SU-DHL-6 (cell line): ENCODE measurements around the gene PIGC.
"Not testable (repeated sequence)": the region's sequence is repeated elsewhere in the genome, so short reads cannot be mapped to it uniquely, and the experiment has no call there.

Experiments
- H2AFZ ChIP-seq: fragments of 200-600 bp; sonication (generic); 2 replicates; pipeline ENCODE4 v1.6.1; 2014; ENCODE audit warnings: low read depth, mild to moderate bottlenecking, moderate library complexity, mixed read lengths, antibody characterized with exemption, low read length; ENCODE audit not compliant: severe bottlenecking
- H3F3A ChIP-seq: fragments of 200-600 bp; shearing (Covaris generic); 2 replicates; pipeline ENCODE4 v1.6.0; 2016; ENCODE audit warnings: antibody characterized with exemption, mild to moderate bottlenecking; ENCODE audit not compliant: insufficient read depth
- H3K27ac ChIP-seq: fragments of 200-600 bp; sonication (generic); 2 replicates; pipeline ENCODE4 v1.5.1; 2016; ENCODE audit warnings: low read depth, mild to moderate bottlenecking, low read length, moderate library complexity, mixed read lengths
- H3K27me3 ChIP-seq: fragments of 200-600 bp; sonication (generic), shearing (Covaris generic); 2 replicates; pipeline ENCODE4 v1.6.0; 2014; ENCODE audit warnings: mild to moderate bottlenecking, low read length
- H3K36me3 ChIP-seq: fragments of 200-600 bp; sonication (generic); 2 replicates; pipeline ENCODE4 v1.6.1; 2014; ENCODE audit warnings: mild to moderate bottlenecking, low read length, mixed read lengths
- H3K4me2 ChIP-seq: fragments of 300-600, 200-600 bp; shearing (Covaris generic), sonication (generic); 2 replicates; pipeline ENCODE4 v1.6.0; 2014; ENCODE audit warnings: low read length, low read depth, mild to moderate bottlenecking; ENCODE audit not compliant: poor library complexity, severe bottlenecking
- H3K4me3 ChIP-seq: fragments of 200-600 bp; sonication (generic); 2 replicates; pipeline ENCODE4 v1.5.1; 2014; ENCODE audit warnings: antibody characterized with exemption, low read length, mild to moderate bottlenecking, mixed read lengths; ENCODE audit not compliant: insufficient read depth, poor library complexity, severe bottlenecking
- H3K79me2 ChIP-seq: fragments of 200-600 bp; sonication (generic); 2 replicates; pipeline ENCODE4 v1.6.1; 2014; ENCODE audit warnings: mild to moderate bottlenecking, low read length, moderate library complexity; ENCODE audit not compliant: insufficient read depth
- H3K9ac ChIP-seq: fragments of 200-600 bp; sonication (generic); 2 replicates; pipeline ENCODE4 v1.7.0; 2014; ENCODE audit warnings: mild to moderate bottlenecking, low read length
- H3K9me2 ChIP-seq: fragments of 200-600 bp; sonication (generic); replicated peaks from 2 replicates; pipeline ENCODE4 v1.6.1; 2014; ENCODE audit warnings: low read length; ENCODE audit not compliant: insufficient read depth
- H3K9me3 ChIP-seq: fragments of 200-600 bp; sonication (generic); 2 replicates; pipeline ENCODE4 v1.6.1; 2014; ENCODE audit warnings: low read length, mixed read lengths; ENCODE audit not compliant: insufficient read depth
- H4K20me1 ChIP-seq: fragments of 200-600 bp; sonication (generic); 2 replicates; pipeline ENCODE4 v1.6.1; 2014; ENCODE audit warnings: low read depth, mild to moderate bottlenecking, antibody characterized with exemption, low read length, moderate library complexity, mixed read lengths
- EZH2phosphoT487 ChIP-seq: fragments of 200-600 bp; sonication (generic), shearing (Covaris generic); conservative IDR thresholded peaks from 2 replicates; pipeline ENCODE4 v1.6.1; 2018; ENCODE audit warnings: mild to moderate bottlenecking, antibody characterized with exemption, low read length, moderate library complexity, mixed read lengths
- TF ChIP-seq, protein P1 (sequence below): fragments of 200-600 bp; sonication (generic); IDR thresholded peaks from one replicate; pipeline ENCODE4 v1.5.1; 2017; ENCODE audit warnings: antibody characterized with exemption, mild to moderate bottlenecking, low read length, moderate library complexity; ENCODE audit not compliant: insufficient read depth, poor library complexity, severe bottlenecking

Gene PIGC

DNA sequence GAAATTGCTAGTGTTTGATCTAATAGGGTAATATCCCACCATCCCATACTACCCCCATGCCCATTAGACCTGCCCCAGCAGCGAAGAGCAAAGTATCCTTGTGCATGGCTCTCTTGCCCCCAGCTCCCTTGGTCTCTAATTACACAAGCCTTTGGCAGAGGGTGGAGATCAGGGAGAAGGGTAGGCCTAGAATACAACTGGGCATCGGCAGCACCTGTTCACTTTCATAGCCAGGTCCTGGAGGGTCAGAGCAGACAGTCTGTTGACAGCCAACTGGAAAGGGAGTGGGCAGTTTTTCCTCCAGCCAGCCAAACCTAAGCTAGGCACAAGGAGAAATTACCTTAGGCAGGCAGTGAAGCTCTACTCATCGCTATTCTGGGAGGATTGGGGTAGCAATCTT is 2.7 kb upstream of the PIGC start:
- TF ChIP-seq EZH2phosphoT487: no peak
- TF ChIP-seq, protein P1, sequence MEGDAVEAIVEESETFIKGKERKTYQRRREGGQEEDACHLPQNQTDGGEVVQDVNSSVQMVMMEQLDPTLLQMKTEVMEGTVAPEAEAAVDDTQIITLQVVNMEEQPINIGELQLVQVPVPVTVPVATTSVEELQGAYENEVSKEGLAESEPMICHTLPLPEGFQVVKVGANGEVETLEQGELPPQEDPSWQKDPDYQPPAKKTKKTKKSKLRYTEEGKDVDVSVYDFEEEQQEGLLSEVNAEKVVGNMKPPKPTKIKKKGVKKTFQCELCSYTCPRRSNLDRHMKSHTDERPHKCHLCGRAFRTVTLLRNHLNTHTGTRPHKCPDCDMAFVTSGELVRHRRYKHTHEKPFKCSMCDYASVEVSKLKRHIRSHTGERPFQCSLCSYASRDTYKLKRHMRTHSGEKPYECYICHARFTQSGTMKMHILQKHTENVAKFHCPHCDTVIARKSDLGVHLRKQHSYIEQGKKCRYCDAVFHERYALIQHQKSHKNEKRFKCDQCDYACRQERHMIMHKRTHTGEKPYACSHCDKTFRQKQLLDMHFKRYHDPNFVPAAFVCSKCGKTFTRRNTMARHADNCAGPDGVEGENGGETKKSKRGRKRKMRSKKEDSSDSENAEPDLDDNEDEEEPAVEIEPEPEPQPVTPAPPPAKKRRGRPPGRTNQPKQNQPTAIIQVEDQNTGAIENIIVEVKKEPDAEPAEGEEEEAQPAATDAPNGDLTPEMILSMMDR: no peak

GRCh38 chr1:172442843-172443565 is 865 bp downstream of the PIGC start:
- no peak for TF ChIP-seq EZH2phosphoT487
- TF ChIP-seq, protein P1: no peak
- peaks cover 16% of the 10 kb centered on the region for H3K79me2 ChIP-seq
- H3K4me2 ChIP-seq: peak overlapping the region; percentile 88
- H4K20me1 ChIP-seq: no peaks in the 10 kb centered on the region
- H3K9me2 ChIP-seq: no peaks in the 10 kb centered on the region
- no peaks in the 10 kb centered on the region for H3K27me3 ChIP-seq
- H3K4me3 ChIP-seq: peak overlapping the region; percentile 95
- H2AFZ ChIP-seq: peak overlapping the region; percentile 95
- no peaks in the 10 kb centered on the region for H3K9me3 ChIP-seq
- H3K36me3 ChIP-seq: no peaks in the 10 kb centered on the region
- H3K9ac ChIP-seq: peak overlapping the region; percentile 97
- H3F3A ChIP-seq: no peaks in the 10 kb centered on the region
- H3K27ac ChIP-seq: peak overlapping the region; percentile 48

More for the DNA sequence above, 2.7 kb upstream of the PIGC start:
- no peaks in the 10 kb centered on the region for H3K9me3 ChIP-seq
- H3K9ac ChIP-seq: no peak overlapping the region
- H2AFZ ChIP-seq: no peak overlapping the region
- H3K27me3 ChIP-seq: no peaks in the 10 kb centered on the region
- H3K9me2 ChIP-seq: no peaks in the 10 kb centered on the region
- H3K4me3 ChIP-seq: no peak overlapping the region
- no peaks in the 10 kb centered on the region for H3F3A ChIP-seq
- no peaks in the 10 kb centered on the region for H3K36me3 ChIP-seq
- peaks cover 16% of the 10 kb centered on the region for H3K79me2 ChIP-seq
- H3K27ac ChIP-seq: no peak overlapping the region
- no peaks in the 10 kb centered on the region for H4K20me1 ChIP-seq
- no peak overlapping the region for H3K4me2 ChIP-seq

DNA sequence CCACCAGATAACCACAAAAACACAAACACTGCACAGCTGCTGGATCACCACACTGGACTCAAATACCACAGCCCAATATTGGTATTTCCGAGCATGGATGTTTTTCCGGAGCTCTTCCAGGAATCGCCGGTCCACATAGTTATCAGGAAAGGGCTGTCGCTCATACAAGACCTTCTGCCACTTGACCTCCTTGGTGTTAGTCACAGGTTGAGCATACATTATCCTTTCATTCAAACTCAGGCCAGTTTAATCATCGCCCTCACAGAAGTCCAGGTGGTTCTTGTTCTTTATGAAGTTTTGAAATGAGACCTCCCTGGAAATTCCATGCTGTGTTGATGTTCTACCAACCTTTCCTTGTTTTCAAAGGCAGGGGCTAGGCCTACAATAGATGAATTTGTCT is 1.5 kb downstream of the PIGC start:
- Histone ChIP-seq H2AFZ (no peak overlapping the region), H3K4me3 (no peak overlapping the region), H3K4me2 (peak overlapping the region; percentile 88), H3K27ac (no peak overlapping the region), H3K27me3 (no peaks in the 10 kb centered on the region), H3K36me3 (no peaks in the 10 kb centered on the region), H3K9ac (no peak overlapping the region), H3K79me2 (peaks cover 16% of the 10 kb centered on the region), H4K20me1 (no peaks in the 10 kb centered on the region), H3K9me3 (no peaks in the 10 kb centered on the region), H3K9me2 (no peaks in the 10 kb centered on the region), H3F3A (no peaks in the 10 kb centered on the region)
- TF ChIP-seq EZH2phosphoT487: no peak
- TF ChIP-seq, protein P1: no peak

DNA sequence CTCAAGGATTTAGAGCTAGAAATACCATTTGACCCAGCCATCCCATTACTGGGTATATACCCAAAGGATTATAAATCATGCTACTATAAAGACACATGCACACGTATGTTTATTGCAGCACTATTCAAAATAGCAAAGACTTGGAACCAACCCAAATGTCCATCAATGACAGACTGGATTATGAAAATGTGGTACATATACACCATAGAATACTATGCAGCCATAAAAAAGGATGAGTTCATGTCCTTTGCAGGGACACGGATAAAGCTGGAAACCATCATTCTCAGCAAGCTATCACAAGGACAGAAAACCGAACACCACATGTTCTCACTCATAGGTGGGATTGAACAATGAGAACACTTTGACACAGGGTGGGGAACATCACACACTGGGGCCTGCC is 6.7 kb downstream of the PIGC start:
- H2AFZ ChIP-seq, H3K9me2 ChIP-seq, H3K27me3 ChIP-seq, H3K79me2 ChIP-seq, H3F3A ChIP-seq, H3K9me3 ChIP-seq, H3K9ac ChIP-seq, H3K27ac ChIP-seq, H3K4me2 ChIP-seq, H3K4me3 ChIP-seq, H4K20me1 ChIP-seq, H3K36me3 ChIP-seq: not testable (repeated sequence)
